OCI-LY7 (cell line): Measurements from ENCODE around the gene PCBP3.

Experiments used
- CTCF ChIP-seq: fragments of 200-600 bp; sonication (generic); conservative IDR thresholded peaks from 2 replicates; pipeline ENCODE4 v1.5.1; 2014; ENCODE audit warnings: mild to moderate bottlenecking, antibody characterized with exemption, low read length, moderate library complexity, mixed read lengths
- EZH2phosphoT487 ChIP-seq: fragments of 200-600 bp; sonication (generic); IDR thresholded peaks from 2 replicates; pipeline ENCODE4 v1.6.1; 2018; ENCODE audit warnings: low read depth, borderline replicate concordance, mild to moderate bottlenecking, mixed run types, antibody characterized with exemption, low read length, moderate library complexity, mixed read lengths

- no peak for TF ChIP-seq CTCF
- TF ChIP-seq EZH2phosphoT487: no peak
Observed at GRCh38 chr21:45889961-45890360, 246.4 kb downstream of the PCBP3 start.
